GM12801 (cell line): ENCODE results near the gene CEP95.

ENCODE experiments used
- CTCF ChIP-seq: IDR thresholded peaks from one replicate; pipeline ENCODE4 v1.5.1; 2011; ENCODE audit warnings: control low read depth; ENCODE audit not compliant: insufficient read length; ENCODE audit errors: extremely low read depth

Gene CEP95

GRCh38 chr17:64488301-64488700, 18.5 kb upstream of the CEP95 start:
- no peak for TF ChIP-seq CTCF

GRCh38 chr17:64491034-64491860, 15.5 kb upstream of the CEP95 start:
- no peak for TF ChIP-seq CTCF

GRCh38 chr17:64491994-64492393, 14.8 kb upstream of the CEP95 start:
- no peak for TF ChIP-seq CTCF

- no peak for TF ChIP-seq CTCF
Observed at GRCh38 chr17:64492481-64493109, 14.2 kb upstream of the CEP95 start.

- no peak for TF ChIP-seq CTCF
Observed at GRCh38 chr17:64494121-64494520, 12.7 kb upstream of the CEP95 start.

- TF ChIP-seq CTCF, result no peak
Observed at GRCh38 chr17:64496348-64496785, 10.4 kb upstream of the CEP95 start.

GRCh38 chr17:64496786-64497564, 9.8 kb upstream of the CEP95 start, which contains the start of gene POLG2:
TSS of gene POLG2 (minus strand) at chr17:64497054. CDS start at chr17:64496968, 86 bp downstream.
- TF ChIP-seq CTCF, result no peak
